SK-N-SH treated with all-trans-retinoic acid at 6 μM for 48 hours (cell line): ENCODE results near the gene SPATA31D1.

ENCODE experiments used
- ATAC-seq: fragments of 200-7000 bp; cut with Tn5 transposase; 3 replicates; pipeline ENCODE4 v1.9.1; 2020; ENCODE audit warnings: mild to moderate bottlenecking, moderate library complexity
- ARNTL ChIP-seq: fragments of 450-650 bp; formaldehyde crosslinking; IDR thresholded peaks from 2 replicates; pipeline ENCODE4 v1.5.0; 2020; ENCODE audit warnings: low read depth, mild to moderate bottlenecking, moderate library complexity, borderline replicate concordance
- BACH2 ChIP-seq: fragments of 250-450 bp; sonication (Bioruptor Pico); IDR thresholded peaks from 2 replicates; pipeline ENCODE4 v1.9.0; 2021; ENCODE audit warnings: mild to moderate bottlenecking, borderline replicate concordance
- CSDC2 ChIP-seq: fragments of 250-450 bp; sonication (Bioruptor Pico); IDR thresholded peaks from 2 replicates; pipeline ENCODE4 v1.5.0; 2020; ENCODE audit warnings: mild to moderate bottlenecking, moderate library complexity
- ESRRG ChIP-seq: fragments of 250-450 bp; sonication (Bioruptor Pico); IDR thresholded peaks from 2 replicates; pipeline ENCODE4 v1.6.1; 2021; ENCODE audit warnings: mild to moderate bottlenecking
- GLIS3 ChIP-seq: fragments of 250-450 bp; sonication (Bioruptor Pico); IDR thresholded peaks from 2 replicates; pipeline ENCODE4 v1.5.0; 2020; ENCODE audit warnings: mild to moderate bottlenecking, moderate library complexity
- OSR1 ChIP-seq: fragments of 250-450 bp; sonication (Bioruptor Pico); IDR thresholded peaks from 2 replicates; pipeline ENCODE4 v1.8.0; 2022; ENCODE audit warnings: moderate library complexity, mild to moderate bottlenecking, inconsistent platforms
- PPARA ChIP-seq: fragments of 250-450 bp; sonication (Bioruptor Pico); IDR thresholded peaks from 2 replicates; pipeline ENCODE4 v1.5.0; 2020; ENCODE audit warnings: mild to moderate bottlenecking, borderline replicate concordance
- RARB ChIP-seq: fragments of 250-450 bp; sonication (Bioruptor Pico); IDR thresholded peaks from 2 replicates; pipeline ENCODE4 v1.8.0; 2021; ENCODE audit warnings: mild to moderate bottlenecking, moderate library complexity
- SNAI2 ChIP-seq: fragments of 250-450 bp; sonication (Bioruptor Pico); IDR thresholded peaks from 2 replicates; pipeline ENCODE4 v1.5.0; 2020; ENCODE audit warnings: mild to moderate bottlenecking, moderate library complexity
- TCF4 ChIP-seq: fragments of 250-450 bp; sonication (Bioruptor Pico); IDR thresholded peaks from 2 replicates; pipeline ENCODE4 v1.8.0; 2021; ENCODE audit warnings: mild to moderate bottlenecking, moderate library complexity, borderline replicate concordance
- TOX ChIP-seq: fragments of 250-450 bp; sonication (Bioruptor Pico); IDR thresholded peaks from 2 replicates; pipeline ENCODE4 v1.8.0; 2021; ENCODE audit warnings: mild to moderate bottlenecking, moderate library complexity, borderline replicate concordance
- ZC3H10 ChIP-seq: fragments of 250-450 bp; sonication (Bioruptor Pico); IDR thresholded peaks from 2 replicates; pipeline ENCODE4 v1.5.1; 2021; ENCODE audit warnings: mild to moderate bottlenecking, moderate library complexity
- ZFP3 ChIP-seq: fragments of 250-450 bp; sonication (Bioruptor Pico); IDR thresholded peaks from 2 replicates; pipeline ENCODE4 v1.5.0; 2020; ENCODE audit warnings: mild to moderate bottlenecking, moderate library complexity
- ZFP30 ChIP-seq: fragments of 450-650 bp; formaldehyde crosslinking; IDR thresholded peaks from 2 replicates; pipeline ENCODE4 v1.5.0; 2022; ENCODE audit warnings: mild to moderate bottlenecking, moderate library complexity
- ZNF565 ChIP-seq: fragments of 450-650 bp; formaldehyde crosslinking; conservative IDR thresholded peaks from 2 replicates; pipeline ENCODE4 v1.5.0; 2020; ENCODE audit warnings: low read depth, mild to moderate bottlenecking, moderate library complexity
- ZNF70 ChIP-seq: fragments of 450-650 bp; formaldehyde crosslinking; IDR thresholded peaks from 2 replicates; pipeline ENCODE4 v1.5.0; 2020; ENCODE audit warnings: mild to moderate bottlenecking, moderate library complexity
- ZNF8 ChIP-seq: fragments of 450-650 bp; formaldehyde crosslinking; IDR thresholded peaks from 2 replicates; pipeline ENCODE4 v1.5.0; 2020; ENCODE audit warnings: mild to moderate bottlenecking, moderate library complexity
- TF ChIP-seq, protein P1 (sequence below): fragments of 250-450 bp; sonication (Bioruptor Pico); IDR thresholded peaks from 2 replicates; pipeline ENCODE4 v1.8.0; 2021; ENCODE audit warnings: low read depth, mild to moderate bottlenecking, moderate library complexity, borderline replicate concordance
- TF ChIP-seq, protein P2 (sequence below): fragments of 250-450 bp; sonication (Bioruptor Pico); IDR thresholded peaks from 2 replicates; pipeline ENCODE4 v1.5.1; 2021; ENCODE audit warnings: mild to moderate bottlenecking, moderate library complexity
- TF ChIP-seq, protein P3 (sequence below): fragments of 250-450 bp; sonication (Bioruptor Pico); IDR thresholded peaks from 2 replicates; pipeline ENCODE4 v1.8.0; 2020; ENCODE audit warnings: mild to moderate bottlenecking, moderate library complexity, borderline replicate concordance
- TF ChIP-seq, protein P4 (sequence below): fragments of 250-450 bp; sonication (Bioruptor Pico); IDR thresholded peaks from 2 replicates; pipeline ENCODE4 v1.5.0; 2020; ENCODE audit warnings: mild to moderate bottlenecking, moderate library complexity

SPATA31D1 gene

DNA sequence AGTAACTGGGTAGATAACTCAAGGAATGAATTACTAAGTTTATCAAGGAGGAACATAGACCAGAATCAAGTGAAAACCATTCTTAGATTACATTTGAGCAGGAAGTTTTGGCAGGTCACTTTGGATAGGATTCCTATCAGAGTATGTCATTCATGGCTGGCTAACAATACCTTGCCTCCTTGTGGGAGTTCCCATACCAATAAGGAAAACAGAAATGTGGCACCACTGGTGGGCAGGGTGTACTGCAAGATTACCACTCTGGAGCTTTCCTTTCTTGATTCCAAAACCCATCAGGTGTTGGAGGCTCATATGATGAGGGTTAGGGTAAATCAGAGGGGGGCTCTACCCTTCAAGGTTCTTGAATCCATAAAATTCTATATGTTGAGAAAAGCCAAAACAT lies 18.6 kb upstream of the SPATA31D1 start:
- ATAC-seq, result no peak
- no peak for TF ChIP-seq BACH2 (CRISPR knock-in tag)
- no peak for TF ChIP-seq ESRRG (CRISPR knock-in tag)
- no peak for TF ChIP-seq ARNTL (CRISPR knock-in tag)
- TF ChIP-seq CSDC2 (CRISPR knock-in tag), result no peak
- TF ChIP-seq RARB (CRISPR knock-in tag), result no peak
- no peak for TF ChIP-seq PPARA (CRISPR knock-in tag)

DNA sequence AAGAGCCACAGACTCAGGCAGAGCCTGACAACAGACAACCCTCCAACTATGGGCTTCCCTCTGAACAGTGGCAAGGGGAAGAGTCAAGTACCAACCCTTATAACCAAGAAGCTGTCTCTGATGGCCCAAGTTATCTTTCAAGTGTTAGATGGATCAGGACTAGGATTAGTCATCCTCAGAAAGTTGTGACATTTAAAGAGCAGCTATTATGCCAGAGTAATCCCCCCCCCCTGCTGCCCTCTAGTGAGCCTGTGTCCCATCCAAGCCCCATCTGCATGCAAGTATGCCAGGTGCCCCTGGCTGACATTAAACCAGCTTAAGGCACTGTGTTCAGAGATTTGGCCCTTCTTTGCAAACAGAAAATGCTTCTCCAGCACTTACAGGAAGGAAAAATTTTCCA lies 16.8 kb upstream of the SPATA31D1 start:
- no peak for ATAC-seq
- TF ChIP-seq ZC3H10 (CRISPR knock-in tag) (no peak), SNAI2 (CRISPR knock-in tag) (no peak), PPARA (CRISPR knock-in tag) (no peak), ZNF8 (CRISPR knock-in tag) (no peak), ZNF565 (CRISPR knock-in tag) (no peak), ZFP30 (CRISPR knock-in tag) (no peak), ESRRG (CRISPR knock-in tag) (no peak), TOX (CRISPR knock-in tag) (no peak), GLIS3 (no peak), ZNF70 (CRISPR knock-in tag) (no peak), OSR1 (CRISPR knock-in tag) (no peak), BACH2 (CRISPR knock-in tag) (no peak), CSDC2 (CRISPR knock-in tag) (no peak)
- TF ChIP-seq, protein P1, sequence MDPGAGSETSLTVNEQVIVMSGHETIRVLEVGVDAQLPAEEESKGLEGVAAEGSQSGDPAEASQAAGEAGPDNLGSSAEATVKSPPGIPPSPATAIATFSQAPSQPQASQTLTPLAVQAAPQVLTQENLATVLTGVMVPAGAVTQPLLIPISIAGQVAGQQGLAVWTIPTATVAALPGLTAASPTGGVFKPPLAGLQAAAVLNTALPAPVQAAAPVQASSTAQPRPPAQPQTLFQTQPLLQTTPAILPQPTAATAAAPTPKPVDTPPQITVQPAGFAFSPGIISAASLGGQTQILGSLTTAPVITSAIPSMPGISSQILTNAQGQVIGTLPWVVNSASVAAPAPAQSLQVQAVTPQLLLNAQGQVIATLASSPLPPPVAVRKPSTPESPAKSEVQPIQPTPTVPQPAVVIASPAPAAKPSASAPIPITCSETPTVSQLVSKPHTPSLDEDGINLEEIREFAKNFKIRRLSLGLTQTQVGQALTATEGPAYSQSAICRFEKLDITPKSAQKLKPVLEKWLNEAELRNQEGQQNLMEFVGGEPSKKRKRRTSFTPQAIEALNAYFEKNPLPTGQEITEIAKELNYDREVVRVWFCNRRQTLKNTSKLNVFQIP (CRISPR knock-in tag), result no peak
- TF ChIP-seq, protein P2, sequence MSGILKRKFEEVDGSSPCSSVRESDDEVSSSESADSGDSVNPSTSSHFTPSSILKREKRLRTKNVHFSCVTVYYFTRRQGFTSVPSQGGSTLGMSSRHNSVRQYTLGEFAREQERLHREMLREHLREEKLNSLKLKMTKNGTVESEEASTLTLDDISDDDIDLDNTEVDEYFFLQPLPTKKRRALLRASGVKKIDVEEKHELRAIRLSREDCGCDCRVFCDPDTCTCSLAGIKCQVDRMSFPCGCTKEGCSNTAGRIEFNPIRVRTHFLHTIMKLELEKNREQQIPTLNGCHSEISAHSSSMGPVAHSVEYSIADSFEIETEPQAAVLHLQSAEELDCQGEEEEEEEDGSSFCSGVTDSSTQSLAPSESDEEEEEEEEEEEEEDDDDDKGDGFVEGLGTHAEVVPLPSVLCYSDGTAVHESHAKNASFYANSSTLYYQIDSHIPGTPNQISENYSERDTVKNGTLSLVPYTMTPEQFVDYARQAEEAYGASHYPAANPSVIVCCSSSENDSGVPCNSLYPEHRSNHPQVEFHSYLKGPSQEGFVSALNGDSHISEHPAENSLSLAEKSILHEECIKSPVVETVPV, result no peak
- TF ChIP-seq, protein P3, sequence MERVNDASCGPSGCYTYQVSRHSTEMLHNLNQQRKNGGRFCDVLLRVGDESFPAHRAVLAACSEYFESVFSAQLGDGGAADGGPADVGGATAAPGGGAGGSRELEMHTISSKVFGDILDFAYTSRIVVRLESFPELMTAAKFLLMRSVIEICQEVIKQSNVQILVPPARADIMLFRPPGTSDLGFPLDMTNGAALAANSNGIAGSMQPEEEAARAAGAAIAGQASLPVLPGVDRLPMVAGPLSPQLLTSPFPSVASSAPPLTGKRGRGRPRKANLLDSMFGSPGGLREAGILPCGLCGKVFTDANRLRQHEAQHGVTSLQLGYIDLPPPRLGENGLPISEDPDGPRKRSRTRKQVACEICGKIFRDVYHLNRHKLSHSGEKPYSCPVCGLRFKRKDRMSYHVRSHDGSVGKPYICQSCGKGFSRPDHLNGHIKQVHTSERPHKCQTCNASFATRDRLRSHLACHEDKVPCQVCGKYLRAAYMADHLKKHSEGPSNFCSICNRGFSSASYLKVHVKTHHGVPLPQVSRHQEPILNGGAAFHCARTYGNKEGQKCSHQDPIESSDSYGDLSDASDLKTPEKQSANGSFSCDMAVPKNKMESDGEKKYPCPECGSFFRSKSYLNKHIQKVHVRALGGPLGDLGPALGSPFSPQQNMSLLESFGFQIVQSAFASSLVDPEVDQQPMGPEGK, result no peak
- TF ChIP-seq, protein P4, sequence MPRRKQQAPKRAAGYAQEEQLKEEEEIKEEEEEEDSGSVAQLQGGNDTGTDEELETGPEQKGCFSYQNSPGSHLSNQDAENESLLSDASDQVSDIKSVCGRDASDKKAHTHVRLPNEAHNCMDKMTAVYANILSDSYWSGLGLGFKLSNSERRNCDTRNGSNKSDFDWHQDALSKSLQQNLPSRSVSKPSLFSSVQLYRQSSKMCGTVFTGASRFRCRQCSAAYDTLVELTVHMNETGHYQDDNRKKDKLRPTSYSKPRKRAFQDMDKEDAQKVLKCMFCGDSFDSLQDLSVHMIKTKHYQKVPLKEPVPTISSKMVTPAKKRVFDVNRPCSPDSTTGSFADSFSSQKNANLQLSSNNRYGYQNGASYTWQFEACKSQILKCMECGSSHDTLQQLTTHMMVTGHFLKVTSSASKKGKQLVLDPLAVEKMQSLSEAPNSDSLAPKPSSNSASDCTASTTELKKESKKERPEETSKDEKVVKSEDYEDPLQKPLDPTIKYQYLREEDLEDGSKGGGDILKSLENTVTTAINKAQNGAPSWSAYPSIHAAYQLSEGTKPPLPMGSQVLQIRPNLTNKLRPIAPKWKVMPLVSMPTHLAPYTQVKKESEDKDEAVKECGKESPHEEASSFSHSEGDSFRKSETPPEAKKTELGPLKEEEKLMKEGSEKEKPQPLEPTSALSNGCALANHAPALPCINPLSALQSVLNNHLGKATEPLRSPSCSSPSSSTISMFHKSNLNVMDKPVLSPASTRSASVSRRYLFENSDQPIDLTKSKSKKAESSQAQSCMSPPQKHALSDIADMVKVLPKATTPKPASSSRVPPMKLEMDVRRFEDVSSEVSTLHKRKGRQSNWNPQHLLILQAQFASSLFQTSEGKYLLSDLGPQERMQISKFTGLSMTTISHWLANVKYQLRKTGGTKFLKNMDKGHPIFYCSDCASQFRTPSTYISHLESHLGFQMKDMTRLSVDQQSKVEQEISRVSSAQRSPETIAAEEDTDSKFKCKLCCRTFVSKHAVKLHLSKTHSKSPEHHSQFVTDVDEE, result no peak

DNA sequence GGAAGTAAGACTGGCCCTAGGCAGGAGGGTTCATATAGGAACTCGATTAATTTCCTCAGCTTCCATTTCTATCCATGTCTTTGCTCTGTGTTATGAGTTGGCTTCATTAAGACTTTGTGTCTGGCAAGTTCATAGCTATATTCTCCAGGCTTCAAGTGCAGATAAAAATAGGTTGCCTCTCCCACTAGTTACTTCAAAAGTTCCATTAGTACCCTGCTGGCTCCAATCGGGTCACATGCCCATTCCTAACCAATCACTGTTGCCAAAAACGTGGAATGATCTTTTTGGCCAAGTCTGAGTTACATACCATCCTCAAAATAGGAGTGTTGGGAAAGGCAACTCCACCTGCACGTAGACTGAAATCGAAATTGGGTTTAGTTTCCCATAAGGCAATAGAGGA lies 13.8 kb upstream of the SPATA31D1 start:
- ATAC-seq, result no peak
- TF ChIP-seq, protein P2, result no peak
- TF ChIP-seq TOX (CRISPR knock-in tag) (no peak), TCF4 (CRISPR knock-in tag) (no peak), ARNTL (CRISPR knock-in tag) (no peak), ESRRG (CRISPR knock-in tag) (no peak), OSR1 (CRISPR knock-in tag) (no peak), RARB (CRISPR knock-in tag) (no peak), ZFP3 (CRISPR knock-in tag) (no peak), ZFP30 (CRISPR knock-in tag) (no peak), BACH2 (CRISPR knock-in tag) (no peak)
- TF ChIP-seq, protein P3, result no peak
